Measurements from ENCODE around the gene LBHD1.
"Not testable (repeated sequence)": the region's sequence is repeated elsewhere in the genome, so short reads cannot be mapped to it uniquely, and the experiment has no call there.

The LBHD1 gene

GRCh38 chr11:62671608-62672389 lies at the start of gene LBHD1, which contains the start of gene UQCC3:
Gene LBHD1 (minus strand): TSS chr11:62672267. CDS start chr11:62670031, 2,236 bp downstream.
Gene UQCC3 (plus strand): TSS chr11:62671673. CDS start chr11:62671746, 73 bp downstream.
- DNase-seq = peak; percentile 89

- no peak for DNase-seq
Measured at GRCh38 chr11:62719302-62719978, 47.4 kb upstream of the LBHD1 start.

GRCh38 chr11:62716816-62717215 lies 44.7 kb upstream of the LBHD1 start:
- no peak for DNase-seq

GRCh38 chr11:62716206-62716605 lies 44.1 kb upstream of the LBHD1 start:
- DNase-seq = no peak

GRCh38 chr11:62715150-62716130 lies 43.4 kb upstream of the LBHD1 start:
- DNase-seq = no peak

- DNase-seq = no peak
Measured at GRCh38 chr11:62713343-62713742, 41.3 kb upstream of the LBHD1 start.

- no peak for DNase-seq
Measured at GRCh38 chr11:62712861-62713260, 40.8 kb upstream of the LBHD1 start.

GRCh38 chr11:62712276-62712812 lies 40.3 kb upstream of the LBHD1 start:
- DNase-seq = no peak

- peak; percentile 74 for DNase-seq
Measured at GRCh38 chr11:62710001-62710345, 37.9 kb upstream of the LBHD1 start.

- peak; percentile 100 for DNase-seq
Measured at GRCh38 chr11:62709247-62710000, 37.4 kb upstream of the LBHD1 start.

- DNase-seq = no peak
Measured at GRCh38 chr11:62708793-62709192, 36.7 kb upstream of the LBHD1 start.

- no peak for DNase-seq
Measured at GRCh38 chr11:62708392-62708791, 36.3 kb upstream of the LBHD1 start.

- no peak for DNase-seq
Measured at GRCh38 chr11:62707277-62707861, 35.3 kb upstream of the LBHD1 start, which contains the start of the genes BSCL2 and GNG3. Gene BSCL2 (minus strand): TSS chr11:62707424. CDS start chr11:62707195, 229 bp downstream. Gene GNG3 (plus strand): TSS chr11:62707676. CDS start chr11:62708296, 620 bp downstream.

- DNase-seq = no peak
Measured at GRCh38 chr11:62706850-62707247, 34.8 kb upstream of the LBHD1 start.

GRCh38 chr11:62705880-62706849 lies 34.1 kb upstream of the LBHD1 start:
- DNase-seq = peak; percentile 99

- DNase-seq = peak; percentile 85
Measured at GRCh38 chr11:62705413-62705812, 33.3 kb upstream of the LBHD1 start.

- DNase-seq = not testable (repeated sequence)
Measured at GRCh38 chr11:62703921-62704320, 31.9 kb upstream of the LBHD1 start.

- no peak for DNase-seq
Measured at GRCh38 chr11:62702246-62702645, 30.2 kb upstream of the LBHD1 start.

- DNase-seq = peak; percentile 52
Measured at GRCh38 chr11:62694455-62695167, 22.5 kb upstream of the LBHD1 start.

Data from NCI-H1092 treated with DMSO at 0.1 percent for 48 hours (cell line).